AG08396 (cell line): Measurements from ENCODE around the gene ZNF579.

Experiments
- DNase-seq: peaks from one replicate; pipeline ENCODE4 v3.0.0; 2012; ENCODE audit warnings: low spot score, mixed read lengths

The ZNF579 gene

DNA sequence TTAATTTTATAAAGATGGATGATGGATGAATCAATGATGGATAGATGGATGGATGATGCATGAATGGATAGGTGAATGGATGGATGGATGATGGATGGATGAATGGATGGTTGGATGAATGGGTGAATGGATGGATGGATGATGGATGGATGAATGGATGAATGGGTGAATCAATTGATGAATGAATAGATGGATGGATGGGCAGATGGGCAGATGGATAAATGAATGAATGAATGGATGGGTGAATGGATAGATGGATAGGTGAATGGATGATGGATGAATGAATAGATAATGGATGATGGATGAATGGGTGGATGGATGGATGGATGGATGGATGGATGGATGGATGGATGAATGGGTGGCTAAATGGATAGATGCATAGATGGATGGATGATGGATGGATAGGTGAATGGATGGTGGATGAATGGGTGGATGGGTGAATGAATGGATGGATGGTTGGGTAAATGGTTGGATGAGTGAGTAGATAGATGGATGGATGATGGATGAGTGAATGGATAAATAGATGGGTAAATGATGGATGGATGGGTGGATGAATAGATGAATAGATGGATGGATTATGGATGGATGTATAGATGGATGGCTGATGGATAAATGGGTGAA is 12.8 kb downstream of the ZNF579 start:
- no peak for DNase-seq

DNA sequence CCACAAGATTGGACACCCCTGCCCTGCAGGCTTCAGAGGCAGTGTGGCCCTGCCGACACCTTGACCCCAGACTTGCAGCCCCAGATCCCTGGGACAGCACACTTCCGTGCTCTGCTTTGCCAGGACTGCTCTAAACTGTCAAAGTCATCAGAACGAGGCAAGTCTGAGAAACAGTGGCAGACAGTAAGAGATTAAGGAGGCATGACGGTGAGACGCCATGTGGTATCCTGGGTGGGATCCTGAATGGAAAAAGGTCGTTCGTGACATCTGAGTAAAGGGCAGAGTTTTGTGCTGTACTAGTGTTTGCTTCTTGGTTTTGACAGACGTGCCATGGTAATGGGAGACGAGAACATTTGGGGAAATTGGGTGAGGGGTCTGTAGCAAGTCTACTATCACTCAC is 13.8 kb downstream of the ZNF579 start:
- DNase-seq: no peak

DNA sequence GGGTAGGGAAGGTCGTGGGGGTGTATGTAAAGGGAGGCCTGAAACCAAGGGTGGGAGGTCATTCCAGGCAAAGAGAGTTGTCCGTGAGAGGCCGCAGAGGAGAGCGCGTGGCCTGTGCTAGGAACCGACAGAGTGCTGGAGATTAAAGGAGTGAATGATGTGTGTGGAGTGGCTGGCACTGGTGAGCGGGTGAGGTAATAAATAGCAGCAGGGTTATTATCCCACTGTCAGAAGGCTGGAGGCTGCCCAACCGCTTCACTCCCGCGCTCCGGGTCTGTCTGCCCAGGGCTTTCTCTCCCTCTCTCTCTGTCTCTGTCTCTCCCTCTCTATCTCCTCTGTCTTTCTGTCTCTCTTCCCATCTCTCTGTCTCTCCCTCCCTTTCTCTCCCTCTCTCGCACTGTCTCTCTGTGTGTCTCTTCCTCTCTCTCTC is 17.4 kb downstream of the ZNF579 start:
- DNase-seq: peak; percentile 58

DNA sequence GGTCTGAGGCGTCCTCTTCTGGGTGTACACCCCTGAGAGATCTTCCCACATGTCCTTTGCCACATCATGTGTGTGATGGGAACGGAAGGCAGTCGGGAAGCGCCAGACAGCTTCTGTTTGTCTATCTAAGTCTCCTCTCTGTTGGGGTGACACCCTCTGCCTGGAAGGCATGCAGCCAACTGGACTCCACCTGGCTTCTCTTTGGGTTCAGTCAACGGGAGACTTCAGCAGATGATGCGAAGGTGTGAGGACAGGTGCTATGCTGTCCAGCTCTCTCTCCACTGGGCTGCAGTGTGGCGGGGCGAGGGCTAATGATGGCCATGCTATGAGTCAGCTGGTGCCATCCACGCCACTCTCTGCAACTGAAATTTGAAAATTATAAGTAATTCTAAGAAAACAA is 21.0 kb downstream of the ZNF579 start:
- no peak for DNase-seq

DNA sequence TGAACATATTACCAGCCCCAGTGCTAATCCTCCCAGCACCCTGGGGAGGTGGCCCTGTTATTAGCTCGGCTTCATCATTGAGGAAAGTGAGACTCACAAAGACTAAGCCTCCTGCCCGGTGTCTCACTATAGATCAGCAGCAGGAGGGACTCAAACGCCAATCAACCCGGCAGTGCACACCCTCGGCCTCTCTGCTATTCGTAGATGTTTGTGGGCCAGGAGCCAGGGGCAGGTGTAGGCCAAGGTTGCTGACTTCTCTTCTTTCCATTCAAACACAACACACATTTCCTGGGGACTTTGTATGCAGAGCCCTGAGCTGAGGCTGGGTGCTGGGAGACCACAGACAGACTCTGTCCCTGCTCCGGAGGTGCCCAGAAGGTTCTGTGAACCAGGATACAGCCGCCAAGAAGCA is 25.9 kb downstream of the ZNF579 start:
- DNase-seq: no peak

DNA sequence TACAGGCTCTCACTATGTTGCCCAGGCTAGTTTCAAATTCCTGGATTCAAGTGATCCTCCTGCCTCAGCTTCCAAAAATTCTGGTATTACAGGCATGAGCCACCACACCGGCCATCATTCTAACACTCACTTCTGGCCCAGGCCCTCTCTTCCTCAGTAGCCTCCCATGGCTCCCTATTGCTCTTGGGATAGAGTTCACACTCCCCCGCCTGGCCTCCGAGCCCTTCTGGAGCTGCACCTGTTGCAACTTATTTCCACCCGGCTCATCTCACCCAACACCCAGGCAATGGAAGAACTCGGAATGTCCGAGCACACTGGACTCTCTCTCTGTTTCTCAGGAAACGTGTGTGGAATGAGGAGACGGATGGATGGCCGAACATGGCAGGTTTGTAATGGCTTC is 26.3 kb downstream of the ZNF579 start:
- no peak for DNase-seq

DNA sequence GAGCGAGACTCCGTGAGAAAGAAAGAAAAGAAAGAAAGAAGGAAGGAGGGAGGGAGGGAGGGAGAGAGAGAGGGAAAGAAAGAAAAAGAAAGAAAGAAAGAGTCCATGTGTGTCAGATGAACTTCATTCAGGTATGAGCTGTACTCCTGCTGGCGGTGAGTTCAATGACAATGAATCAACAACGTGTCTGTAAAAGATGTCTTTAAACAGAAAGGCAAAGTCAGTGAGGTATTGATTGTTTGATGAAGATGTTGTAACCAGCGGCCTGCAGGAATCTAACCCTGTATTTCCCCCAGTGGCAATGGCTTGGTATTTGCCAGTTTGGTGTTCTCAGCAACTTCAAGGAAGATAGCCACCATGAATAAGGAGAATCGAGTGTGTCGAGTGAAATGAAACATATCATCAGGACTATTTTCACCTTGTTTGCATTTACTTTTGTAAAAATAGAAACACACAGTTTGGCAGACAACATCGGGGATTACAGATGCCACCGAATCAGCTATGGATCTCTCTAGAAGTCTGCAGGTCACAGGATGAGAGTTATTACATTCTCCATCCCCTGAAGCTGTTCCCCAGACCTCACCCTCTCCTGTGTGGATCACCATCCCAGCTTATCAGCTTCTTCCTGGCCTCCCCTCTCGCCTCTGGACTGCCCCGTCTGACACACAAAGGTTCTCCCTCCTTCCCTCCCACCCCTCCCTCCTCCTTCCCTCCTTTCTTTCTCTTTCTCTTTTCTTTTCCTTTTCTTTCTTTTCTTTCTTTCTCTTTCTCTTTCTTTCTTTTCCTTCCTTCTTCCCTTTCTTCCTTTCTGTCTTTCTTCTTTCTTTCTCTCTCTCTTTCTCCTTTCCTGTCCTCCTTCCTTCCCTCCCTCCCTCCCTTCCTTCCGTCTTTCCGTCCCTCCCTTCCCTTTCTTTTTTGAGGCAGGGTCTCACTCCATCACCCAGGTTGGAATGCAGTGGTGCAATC is 27.1 kb downstream of the ZNF579 start:
- no peak for DNase-seq

DNA sequence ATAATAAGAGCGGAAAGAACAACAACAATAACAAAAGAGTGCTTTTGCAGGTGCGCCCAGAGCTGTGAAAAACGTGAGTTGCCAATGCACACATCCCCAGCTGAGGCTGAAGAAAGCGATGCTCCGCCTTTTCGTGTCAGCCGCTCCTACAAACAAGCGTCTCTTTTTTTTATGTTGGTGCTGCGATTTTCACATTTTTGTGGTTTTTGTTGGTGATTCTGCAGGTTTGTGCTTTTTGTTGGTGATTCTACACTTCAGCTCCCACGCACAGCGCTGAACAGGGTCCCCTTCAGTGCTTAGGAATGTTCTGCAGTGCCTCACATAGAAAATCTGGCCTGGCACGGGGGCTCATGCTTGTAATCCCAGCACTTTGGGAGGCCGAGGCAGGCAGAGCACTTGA is 28.0 kb downstream of the ZNF579 start:
- DNase-seq: peak; percentile 50

DNA sequence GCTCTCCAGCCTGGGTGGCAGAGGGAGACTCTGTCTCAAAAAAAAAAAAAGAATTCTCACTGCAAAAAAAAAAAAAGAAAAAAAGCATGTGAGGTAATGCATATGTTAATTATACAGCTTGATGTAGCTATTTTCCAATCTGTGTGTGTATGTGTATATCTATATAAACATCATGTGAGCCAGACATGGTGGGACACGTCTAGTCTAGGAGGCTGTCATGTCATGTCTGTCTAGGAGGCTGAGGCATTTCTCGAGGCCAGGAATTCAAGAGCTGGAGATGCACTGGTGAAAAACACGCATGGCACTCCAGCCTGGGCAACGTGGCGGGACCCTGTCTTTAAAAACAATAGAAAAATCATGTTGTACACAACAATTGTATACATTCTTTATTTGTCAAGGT is 28.4 kb downstream of the ZNF579 start:
- DNase-seq: no peak

DNA sequence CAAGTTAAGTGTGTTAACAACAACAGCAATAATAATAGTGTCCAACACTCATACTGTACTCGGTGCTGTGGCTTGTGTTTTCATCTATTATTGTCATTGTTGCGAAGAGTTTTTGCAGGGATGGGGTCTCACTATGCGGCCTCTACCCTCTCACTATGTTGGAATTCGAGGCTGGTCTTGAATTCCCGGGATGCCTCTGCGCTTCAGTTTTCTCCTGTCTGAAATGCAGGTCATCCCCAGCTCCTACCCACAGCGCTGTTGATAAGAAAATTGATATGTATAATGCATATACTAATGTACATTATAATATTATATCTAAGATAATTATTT is 30.4 kb downstream of the ZNF579 start:
- DNase-seq: no peak

DNA sequence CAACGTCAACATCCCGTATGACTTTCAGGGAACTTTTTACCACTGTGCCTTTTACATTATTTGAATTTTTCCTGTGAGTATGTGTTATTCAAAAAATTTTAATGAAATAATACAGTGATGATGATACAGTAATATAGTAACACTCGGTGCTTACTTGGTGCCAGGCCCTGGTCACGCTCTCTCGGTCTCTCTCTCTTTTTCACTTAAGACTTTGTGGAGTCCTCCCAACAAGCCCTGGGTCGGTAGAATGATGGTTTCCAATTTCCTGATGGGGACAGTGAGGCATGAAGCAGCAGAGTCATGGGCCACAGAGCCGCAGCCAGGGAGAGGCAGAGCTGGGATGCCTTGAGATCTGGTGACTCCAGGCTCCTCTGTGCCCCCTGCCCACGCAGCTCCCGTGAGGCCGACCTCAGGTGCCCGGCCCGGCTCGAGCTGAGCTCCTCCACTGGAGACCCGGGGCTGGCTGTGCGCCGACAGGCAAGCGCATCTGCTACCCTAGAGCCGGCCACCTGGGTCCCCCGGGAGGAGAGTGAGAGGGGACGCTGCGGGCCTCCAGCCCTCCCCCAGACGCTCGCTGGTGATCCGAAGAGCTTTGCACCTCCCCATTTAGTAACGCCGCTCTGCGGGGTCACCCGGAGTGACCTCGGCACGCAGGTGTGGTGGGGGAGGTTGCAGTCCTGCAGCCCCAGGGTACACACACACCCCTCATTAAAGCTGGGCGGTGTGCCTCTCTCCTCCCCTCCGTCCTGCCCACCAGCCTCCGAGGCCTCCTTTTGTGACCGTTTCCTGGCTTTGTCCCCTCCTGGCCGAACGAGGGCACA is 30.9 kb downstream of the ZNF579 start:
- DNase-seq: peak; percentile 88

DNA sequence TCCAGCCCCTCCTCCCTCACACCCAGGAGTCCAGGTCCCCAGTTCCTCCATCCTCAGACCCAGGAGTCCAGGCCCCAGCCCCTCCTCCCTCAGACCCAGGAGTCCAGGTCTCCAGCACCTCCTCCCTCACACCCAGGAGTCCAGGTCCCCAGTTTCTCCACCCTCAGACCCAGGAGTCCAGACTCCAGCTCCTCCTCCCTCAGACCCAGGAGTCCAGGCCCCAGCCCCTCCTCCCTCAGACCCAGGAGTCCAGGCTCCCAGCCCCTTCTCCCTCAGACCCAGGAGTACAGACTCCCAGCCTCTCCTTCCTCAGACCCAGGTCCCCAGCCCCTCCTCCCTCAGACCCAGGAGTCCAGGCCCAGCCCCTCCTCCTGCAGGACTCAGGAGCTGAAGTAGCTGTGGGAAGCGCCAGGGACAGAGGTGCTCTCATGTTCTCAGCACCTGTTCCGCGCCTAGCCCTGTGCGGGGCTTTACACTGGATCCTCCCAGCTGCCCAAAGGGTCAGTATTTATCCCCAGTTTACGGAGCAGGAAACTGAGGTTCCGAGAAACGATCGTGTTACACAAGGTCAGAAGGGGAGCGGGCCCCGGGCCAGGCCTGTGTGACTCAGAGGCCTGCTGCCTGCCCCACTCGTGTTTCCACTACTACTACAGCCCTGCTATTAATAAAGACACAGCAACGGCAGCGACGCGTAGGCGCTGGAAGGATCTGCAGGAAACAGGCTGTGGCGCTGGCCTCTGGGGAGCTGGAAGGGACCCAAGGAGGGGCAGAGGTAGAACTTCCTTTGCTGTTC is 33.6 kb downstream of the ZNF579 start:
- peak; percentile 80 for DNase-seq

DNA sequence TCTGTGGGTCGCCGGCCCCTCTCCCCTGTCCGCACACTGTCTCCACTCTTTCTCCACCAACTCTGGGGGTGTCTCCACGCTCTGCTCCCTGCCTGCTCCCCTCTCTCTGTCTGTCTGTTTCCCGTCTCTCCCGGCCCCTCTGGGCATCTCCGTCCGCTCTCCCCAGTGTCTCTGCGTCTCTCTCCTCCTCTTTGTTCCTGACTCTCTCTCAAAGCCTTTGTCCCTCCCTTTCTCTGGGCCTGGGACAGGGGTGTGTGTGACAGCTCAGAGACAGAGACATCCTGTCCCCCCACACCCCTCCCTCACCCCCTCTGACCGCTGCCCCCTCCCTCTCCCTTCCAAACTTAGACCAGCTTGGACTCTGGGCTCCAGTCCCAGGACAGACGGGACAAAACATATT is 34.6 kb downstream of the ZNF579 start:
- DNase-seq: no peak

DNA sequence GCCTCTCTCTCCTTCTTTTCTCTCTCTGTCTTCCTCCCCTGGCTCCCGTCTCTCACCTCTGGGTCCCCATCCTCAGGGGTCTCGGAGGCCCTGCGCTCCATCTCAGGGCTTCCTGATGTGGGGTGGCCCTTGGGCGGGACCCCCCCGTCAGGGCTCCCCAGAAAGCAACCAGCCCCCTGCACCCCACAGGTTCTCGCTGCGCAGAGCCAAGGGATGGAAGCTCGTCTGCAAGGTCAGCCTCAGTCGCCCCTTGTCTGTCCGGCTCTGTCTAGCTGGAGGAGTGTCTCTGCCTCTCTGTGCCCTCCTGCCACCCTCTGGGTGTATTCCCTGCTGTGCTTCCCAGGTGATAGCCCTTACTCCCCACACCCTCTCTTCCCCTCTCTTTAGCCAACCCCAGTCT is 35.2 kb downstream of the ZNF579 start, which contains the start of gene SBK3:
Gene SBK3, minus strand, starts transcription at position 101 of the 400 bp plus-strand sequence. Its CDS starts 0 bp downstream, at position 101.
- peak; percentile 5 for DNase-seq

DNA sequence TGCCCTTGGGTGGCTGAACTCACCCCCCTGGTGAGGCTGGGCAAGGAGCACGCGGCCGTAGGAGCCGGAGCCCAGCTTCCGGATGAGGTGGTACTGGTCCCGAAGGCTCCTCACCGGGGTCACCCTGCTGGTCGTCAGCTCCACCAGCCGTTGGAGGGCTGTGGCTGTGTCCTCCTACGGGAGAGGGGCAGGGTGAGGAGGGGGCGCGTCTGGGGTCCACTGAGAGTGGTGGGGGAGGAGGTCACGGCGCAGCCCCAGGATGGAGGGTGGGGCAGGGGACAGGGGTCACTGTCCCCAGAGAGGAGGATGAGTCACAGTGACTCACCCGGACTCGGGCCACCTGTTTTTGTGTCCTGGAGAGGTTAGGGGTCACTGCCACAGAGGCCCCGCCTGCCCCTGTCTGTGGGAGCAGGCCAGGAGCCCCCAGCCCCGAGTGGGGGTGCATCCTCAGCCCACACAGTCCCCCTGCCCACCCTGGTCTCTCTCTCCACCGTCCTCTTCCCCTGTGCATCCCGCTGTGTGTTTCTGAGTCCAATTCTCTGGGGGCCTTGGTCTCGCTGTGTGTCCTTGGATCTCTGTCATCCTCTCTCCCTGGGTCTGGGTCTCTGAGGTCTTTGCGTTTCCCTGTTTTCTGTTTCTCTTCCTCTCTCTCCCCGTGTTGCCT is 35.7 kb downstream of the ZNF579 start:
- DNase-seq: peak; percentile 5

DNA sequence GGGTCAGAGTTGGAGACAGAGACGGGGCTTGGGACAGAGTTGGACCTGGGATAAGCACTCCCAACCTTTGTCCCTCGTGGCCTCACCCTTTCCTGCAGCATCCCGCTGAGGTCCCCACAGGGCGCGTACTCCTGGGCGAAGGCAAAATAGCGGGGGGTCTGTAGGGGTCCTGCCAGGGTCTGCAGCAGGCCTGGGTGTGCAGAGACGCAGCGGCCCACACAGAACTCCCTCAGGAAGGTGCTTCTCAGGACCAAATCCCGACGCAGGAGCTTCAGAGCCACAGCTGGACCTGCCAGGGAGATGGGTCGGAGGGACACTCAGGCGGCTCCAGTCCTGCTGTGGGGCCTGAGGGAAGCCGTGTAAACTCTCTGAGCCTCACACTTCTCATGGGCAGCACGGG is 36.6 kb downstream of the ZNF579 start:
- no peak for DNase-seq

DNA sequence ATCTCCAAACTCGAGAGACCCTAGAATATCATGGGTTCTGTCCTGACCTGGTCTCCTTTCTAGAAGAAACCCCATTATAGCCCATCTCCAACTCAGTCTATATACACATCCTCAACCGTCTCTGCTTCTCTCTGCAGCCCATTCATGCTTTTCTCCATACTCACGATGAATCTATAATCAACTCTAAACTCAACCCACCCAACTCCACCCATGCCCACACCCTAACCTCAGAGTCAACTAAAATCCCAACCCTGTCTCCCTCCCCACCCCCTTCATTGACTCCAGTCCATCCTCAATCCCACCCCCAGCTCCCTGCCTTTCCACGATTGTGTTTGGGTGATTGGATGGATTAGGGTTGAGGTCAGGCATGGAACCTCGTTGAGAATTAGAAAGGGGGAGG is 37.1 kb downstream of the ZNF579 start:
- no peak for DNase-seq

DNA sequence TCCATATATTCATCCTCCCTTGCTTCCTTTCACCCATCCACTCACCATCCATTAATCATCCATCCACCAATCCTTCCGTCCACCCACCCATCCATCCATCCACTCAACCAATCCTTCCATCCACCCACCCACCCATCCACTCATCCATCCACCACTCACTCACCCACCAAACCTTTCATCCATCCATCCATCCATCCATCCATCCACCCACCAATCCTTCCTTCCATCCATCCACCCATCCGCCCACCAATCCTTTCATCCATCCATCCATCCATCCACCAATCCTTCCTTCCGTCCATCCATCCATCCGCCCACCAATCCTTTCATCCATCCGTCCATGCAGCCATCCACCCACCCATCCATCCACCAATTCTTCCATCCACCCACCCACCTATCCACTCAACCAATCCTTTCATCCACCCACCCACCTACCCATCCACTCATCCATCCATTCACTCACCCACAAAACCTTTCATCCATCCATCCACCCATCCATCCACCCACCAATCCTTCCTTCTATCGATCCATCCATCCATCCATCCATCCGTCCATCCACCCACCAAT is 38.3 kb downstream of the ZNF579 start:
- no peak for DNase-seq

DNA sequence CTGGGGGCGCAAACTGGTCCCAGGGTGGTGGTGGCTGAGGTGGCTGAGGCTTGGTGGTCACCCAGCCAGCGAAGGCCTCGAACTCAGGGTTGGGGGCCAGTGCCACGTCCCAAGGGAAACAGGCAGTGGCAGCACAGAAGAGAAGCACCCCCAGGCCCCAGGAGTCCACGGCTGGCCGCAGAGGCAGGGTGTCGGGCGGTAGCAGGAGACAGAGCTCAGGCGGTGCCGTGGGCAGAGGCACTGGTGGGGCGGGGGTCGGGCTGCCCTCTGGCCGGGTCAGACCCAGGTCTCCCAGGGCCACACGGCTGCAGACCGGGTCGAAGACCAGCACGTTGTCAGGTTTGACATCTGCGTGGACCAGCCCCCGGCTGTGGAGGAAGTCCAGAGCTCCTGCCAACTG is 39.6 kb downstream of the ZNF579 start:
- peak; percentile 8 for DNase-seq

DNA sequence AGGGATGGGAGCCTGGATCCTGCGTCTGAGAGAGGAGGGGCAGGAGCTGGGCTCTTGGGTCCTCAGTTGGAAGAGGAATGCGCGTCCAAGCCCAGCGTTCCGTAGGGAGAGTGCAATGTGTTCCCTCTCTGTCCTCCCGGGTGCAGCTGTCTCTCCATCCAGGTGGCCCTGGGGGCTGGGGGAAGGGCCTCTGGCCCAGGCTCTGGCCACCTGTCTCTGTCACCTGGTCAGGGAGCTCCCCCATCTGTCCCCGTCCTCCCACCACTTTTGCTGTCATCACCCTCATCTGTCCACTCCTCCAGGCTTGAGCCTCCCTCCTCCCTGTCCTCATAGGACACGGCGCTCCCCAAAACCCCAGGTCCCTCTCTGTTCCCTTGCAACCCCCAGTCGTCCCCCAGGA is 40.0 kb downstream of the ZNF579 start:
- DNase-seq: no peak
